ENCODE data around the gene FAM20C. TPM values are rescaled to one million over a fixed set of nuclear protein-coding genes. Genes with fewer than 3 reads are reported as not detected.

The FAM20C gene
- total RNA-seq, 4 donors from 2014 or later, result 3.8 to 28.8 (median 16.4) TPM

DNA sequence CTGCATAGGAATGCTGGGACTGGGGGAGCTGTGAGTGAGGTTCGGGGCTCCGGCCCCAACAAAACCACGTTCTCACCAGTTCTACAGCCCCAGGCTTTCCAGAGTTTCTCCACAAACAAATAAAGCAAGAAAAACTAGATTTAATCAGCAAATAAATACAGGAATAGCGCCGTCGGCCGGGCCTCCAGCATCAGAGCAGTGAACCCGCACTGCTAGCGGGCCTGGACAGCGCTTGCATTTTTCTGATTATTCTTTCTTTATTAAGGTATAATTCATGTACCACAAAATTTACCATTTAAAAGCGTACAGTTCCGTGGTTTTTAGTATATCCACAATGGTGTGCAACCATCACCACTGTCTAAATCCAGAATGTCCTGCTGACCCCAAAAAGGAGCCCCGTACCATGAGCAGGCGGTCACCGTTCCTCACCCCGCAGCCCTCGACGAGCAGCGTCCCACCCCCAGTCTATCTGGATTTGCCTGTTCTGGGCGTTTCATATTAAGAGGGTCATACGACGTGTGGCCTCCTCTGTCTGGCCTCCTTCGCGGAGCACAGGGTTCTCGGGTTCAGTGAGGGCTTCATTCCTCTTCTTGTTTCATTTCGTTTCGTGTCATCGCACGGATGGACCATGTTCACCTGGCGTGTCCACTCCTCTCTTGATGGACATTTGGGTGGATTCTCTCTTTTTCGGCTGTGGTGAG is 62.1 kb downstream of the FAM20C start:
- Histone ChIP-seq H3K27ac (no peak overlapping the region), H3K9me3 (no peaks in the 10 kb centered on the region), H3K4me3 (no peak overlapping the region), H3K27me3 (no peaks in the 10 kb centered on the region), H3K36me3 (no peaks in the 10 kb centered on the region), H3K4me1 (no peaks in the 10 kb centered on the region)
- intact Hi-C loops (cut with DNase I; ENCODE audit: low total_unique reads), result no loop called here
- no peak for DNase-seq
- TF ChIP-seq, protein P1, sequence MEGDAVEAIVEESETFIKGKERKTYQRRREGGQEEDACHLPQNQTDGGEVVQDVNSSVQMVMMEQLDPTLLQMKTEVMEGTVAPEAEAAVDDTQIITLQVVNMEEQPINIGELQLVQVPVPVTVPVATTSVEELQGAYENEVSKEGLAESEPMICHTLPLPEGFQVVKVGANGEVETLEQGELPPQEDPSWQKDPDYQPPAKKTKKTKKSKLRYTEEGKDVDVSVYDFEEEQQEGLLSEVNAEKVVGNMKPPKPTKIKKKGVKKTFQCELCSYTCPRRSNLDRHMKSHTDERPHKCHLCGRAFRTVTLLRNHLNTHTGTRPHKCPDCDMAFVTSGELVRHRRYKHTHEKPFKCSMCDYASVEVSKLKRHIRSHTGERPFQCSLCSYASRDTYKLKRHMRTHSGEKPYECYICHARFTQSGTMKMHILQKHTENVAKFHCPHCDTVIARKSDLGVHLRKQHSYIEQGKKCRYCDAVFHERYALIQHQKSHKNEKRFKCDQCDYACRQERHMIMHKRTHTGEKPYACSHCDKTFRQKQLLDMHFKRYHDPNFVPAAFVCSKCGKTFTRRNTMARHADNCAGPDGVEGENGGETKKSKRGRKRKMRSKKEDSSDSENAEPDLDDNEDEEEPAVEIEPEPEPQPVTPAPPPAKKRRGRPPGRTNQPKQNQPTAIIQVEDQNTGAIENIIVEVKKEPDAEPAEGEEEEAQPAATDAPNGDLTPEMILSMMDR (IDR thresholded peaks at IDR 0.05), result no peak
- TF ChIP-seq POLR2A (IDR thresholded peaks at IDR 0.05), result no peak

DNA sequence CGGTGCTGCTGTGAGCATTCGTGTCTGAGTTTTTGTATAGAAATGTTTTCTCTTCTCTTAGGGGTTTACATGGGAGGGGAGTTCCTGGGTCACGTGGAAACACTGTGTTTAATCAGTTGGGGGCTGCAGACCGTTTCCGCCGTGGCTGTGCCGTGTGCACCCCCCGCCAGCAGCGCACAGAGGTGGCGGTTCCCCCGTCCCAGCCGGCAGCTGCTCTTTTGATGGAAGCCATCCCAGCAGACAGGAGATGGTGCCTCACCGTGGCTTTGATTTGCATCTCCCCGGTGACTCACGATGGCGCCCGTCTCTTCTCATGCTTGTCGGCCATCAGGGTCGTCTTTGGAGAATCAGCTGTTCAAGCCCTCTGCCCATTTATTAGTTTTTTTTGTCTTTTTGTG is 62.7 kb downstream of the FAM20C start:
- H3K4me3 ChIP-seq, result no peak overlapping the region
- intact Hi-C loops (cut with DNase I; ENCODE audit: low total_unique reads), result no loop called here
- no peaks in the 10 kb centered on the region for H3K9me3 ChIP-seq
- H3K36me3 ChIP-seq, result no peaks in the 10 kb centered on the region
- TF ChIP-seq POLR2A (IDR thresholded peaks at IDR 0.05), result no peak
- TF ChIP-seq, protein P1 (IDR thresholded peaks at IDR 0.05), result no peak
- H3K27me3 ChIP-seq, result no peaks in the 10 kb centered on the region
- DNase-seq, result no peak
- no peaks in the 10 kb centered on the region for H3K4me1 ChIP-seq
- no peak overlapping the region for H3K27ac ChIP-seq

DNA sequence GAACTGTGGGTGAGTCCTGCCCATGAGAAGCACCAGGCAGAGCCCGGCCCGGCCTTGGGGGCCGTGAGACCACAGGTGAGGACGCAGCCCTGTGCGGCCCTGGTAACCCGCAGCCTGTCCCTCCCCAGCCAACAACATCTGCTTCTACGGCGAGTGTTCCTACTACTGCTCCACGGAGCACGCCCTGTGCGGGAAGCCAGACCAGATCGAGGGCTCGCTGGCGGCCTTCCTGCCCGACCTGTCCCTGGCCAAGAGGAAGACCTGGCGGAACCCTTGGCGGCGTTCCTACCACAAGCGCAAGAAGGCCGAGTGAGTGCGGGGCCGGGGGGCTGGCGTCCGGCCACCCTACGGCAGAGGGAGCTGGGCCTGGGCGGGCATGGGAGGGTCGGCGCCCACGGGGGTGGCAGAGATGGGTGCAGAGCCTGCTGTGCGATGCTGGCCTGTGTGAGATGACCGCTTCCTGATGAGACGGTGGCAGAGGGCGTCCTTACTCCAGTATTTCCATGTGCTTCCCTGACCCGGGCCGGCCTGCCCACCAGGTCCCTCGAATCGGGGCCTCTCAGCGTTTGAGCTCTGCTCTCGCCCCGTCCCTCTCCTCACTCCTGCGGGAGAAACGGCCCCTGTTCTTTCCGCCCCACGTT is 63.5 kb downstream of the FAM20C start:
- Histone ChIP-seq H3K9me3 (no peaks in the 10 kb centered on the region), H3K4me1 (no peaks in the 10 kb centered on the region), H3K27me3 (no peaks in the 10 kb centered on the region), H3K36me3 (no peaks in the 10 kb centered on the region), H3K4me3 (no peak overlapping the region), H3K27ac (no peak overlapping the region)
- no peak for DNase-seq
- TF ChIP-seq POLR2A (IDR thresholded peaks at IDR 0.05), result no peak
- TF ChIP-seq, protein P1 (IDR thresholded peaks at IDR 0.05), result no peak
- intact Hi-C loops (cut with DNase I; ENCODE audit: low total_unique reads), result no loop called here

DNA sequence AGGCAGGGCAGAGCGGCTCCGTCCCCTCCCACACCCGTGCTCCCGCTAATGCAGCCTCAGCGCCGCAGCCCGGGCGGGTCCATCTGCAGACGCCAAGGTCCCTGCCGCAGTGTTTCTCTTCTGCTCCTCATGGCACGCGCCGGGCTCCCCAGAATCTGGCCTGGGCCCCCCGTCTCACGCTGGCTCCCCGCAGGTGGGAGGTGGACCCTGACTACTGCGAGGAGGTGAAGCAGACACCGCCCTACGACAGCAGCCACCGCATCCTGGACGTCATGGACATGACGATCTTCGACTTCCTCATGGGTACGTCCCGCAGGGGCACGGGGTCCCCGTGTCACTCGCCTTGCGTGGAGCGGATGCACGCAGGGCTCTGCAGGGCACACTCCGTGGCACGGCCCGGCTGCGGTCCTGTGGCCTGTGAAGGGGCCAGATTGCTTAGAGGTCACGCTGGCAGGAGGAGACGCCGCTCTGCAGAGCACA is 64.1 kb downstream of the FAM20C start:
- Histone ChIP-seq H3K9me3 (no peaks in the 10 kb centered on the region), H3K36me3 (no peaks in the 10 kb centered on the region), H3K4me1 (no peaks in the 10 kb centered on the region), H3K27me3 (no peaks in the 10 kb centered on the region), H3K27ac (no peak overlapping the region), H3K4me3 (no peak overlapping the region)
- no peak for DNase-seq
- intact Hi-C loops (cut with DNase I; ENCODE audit: low total_unique reads), result no loop called here
- TF ChIP-seq POLR2A (IDR thresholded peaks at IDR 0.05), result no peak
- TF ChIP-seq, protein P1 (IDR thresholded peaks at IDR 0.05), result no peak

DNA sequence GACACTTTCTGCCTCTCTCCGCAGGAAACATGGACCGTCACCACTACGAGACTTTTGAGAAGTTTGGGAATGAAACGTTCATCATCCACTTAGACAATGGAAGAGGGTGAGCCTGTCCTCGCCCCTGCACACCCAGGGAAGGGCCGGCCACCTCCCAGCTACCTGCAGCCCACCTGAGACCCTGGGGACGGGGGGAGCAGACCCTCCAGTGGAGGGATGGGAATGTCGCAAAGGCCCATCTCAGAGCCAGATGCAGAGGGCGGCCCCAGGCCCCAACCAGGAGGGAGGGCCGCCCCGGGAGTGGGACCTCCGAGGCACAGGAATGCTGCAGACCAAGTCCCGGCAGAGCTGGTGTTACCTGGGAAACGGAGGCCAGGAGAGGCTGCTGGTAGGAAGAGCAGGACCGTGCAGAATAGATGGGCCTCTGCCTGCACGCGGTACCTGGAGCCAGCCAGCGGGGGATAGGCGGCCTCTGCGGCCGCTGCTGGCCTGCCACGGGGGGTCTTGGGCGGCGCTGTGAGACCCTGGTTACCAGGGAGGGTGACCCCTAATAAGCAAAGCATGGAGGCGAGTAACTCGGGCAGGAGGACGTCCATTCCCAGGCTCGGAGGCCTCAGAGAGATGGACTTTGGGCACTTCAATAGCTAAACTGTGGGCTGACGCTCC is 64.7 kb downstream of the FAM20C start:
- H3K36me3 ChIP-seq, result no peaks in the 10 kb centered on the region
- no peak for DNase-seq

More for the DNA sequence above, 64.7 kb downstream of the FAM20C start:
- no peak overlapping the region for H3K4me3 ChIP-seq
- H3K4me1 ChIP-seq, result no peaks in the 10 kb centered on the region
- intact Hi-C loops (cut with DNase I; ENCODE audit: low total_unique reads), result no loop called here
- H3K27ac ChIP-seq, result no peak overlapping the region
- no peak for TF ChIP-seq POLR2A (IDR thresholded peaks at IDR 0.05)
- TF ChIP-seq, protein P1 (IDR thresholded peaks at IDR 0.05), result no peak
- no peaks in the 10 kb centered on the region for H3K27me3 ChIP-seq
- no peaks in the 10 kb centered on the region for H3K9me3 ChIP-seq
